ENCODE measurements around the gene PHGDH.
"Not testable (repeated sequence)": the region's sequence is repeated elsewhere in the genome, so short reads cannot be mapped to it uniquely, and the experiment has no call there.

The PHGDH gene

GRCh38 chr1:119700326-119700725 lies 11.4 kb upstream of the PHGDH start:
- no peak for DNase-seq (ENCODE audit: low read depth)

GRCh38 chr1:119701659-119702058 lies 10.1 kb upstream of the PHGDH start:
- DNase-seq (ENCODE audit: low read depth), result no peak

GRCh38 chr1:119702384-119702783 lies 9.3 kb upstream of the PHGDH start:
- DNase-seq (ENCODE audit: low read depth), result no peak

GRCh38 chr1:119703666-119704450 lies 7.9 kb upstream of the PHGDH start:
- no peak for DNase-seq (ENCODE audit: low read depth)

- not testable (repeated sequence) for DNase-seq (ENCODE audit: low read depth)
Measured at GRCh38 chr1:119706599-119706998, 5.1 kb upstream of the PHGDH start.

GRCh38 chr1:119711356-119711803 lies 354 bp upstream of the PHGDH start:
- DNase-seq (ENCODE audit: low read depth), result not testable (repeated sequence)

GRCh38 chr1:119712342-119713038 lies 756 bp downstream of the PHGDH start:
- DNase-seq (ENCODE audit: low read depth), result no peak

- no peak for DNase-seq (ENCODE audit: low read depth)
Measured at GRCh38 chr1:119713039-119713748, 1.5 kb downstream of the PHGDH start.

- no peak for DNase-seq (ENCODE audit: low read depth)
Measured at GRCh38 chr1:119713749-119714456, 2.2 kb downstream of the PHGDH start.

GRCh38 chr1:119714583-119714982 lies 2.8 kb downstream of the PHGDH start:
- DNase-seq (ENCODE audit: low read depth), result no peak

- DNase-seq (ENCODE audit: low read depth), result no peak
Measured at GRCh38 chr1:119715542-119715941, 3.8 kb downstream of the PHGDH start.

- no peak for DNase-seq (ENCODE audit: low read depth)
Measured at GRCh38 chr1:119718409-119718808, 6.7 kb downstream of the PHGDH start.

- DNase-seq (ENCODE audit: low read depth), result no peak
Measured at GRCh38 chr1:119718972-119719371, 7.2 kb downstream of the PHGDH start.

- DNase-seq (ENCODE audit: low read depth), result no peak
Measured at GRCh38 chr1:119720866-119721440, 9.2 kb downstream of the PHGDH start.

GRCh38 chr1:119721896-119722295 lies 10.2 kb downstream of the PHGDH start:
- DNase-seq (ENCODE audit: low read depth), result no peak

- DNase-seq (ENCODE audit: low read depth), result no peak
Measured at GRCh38 chr1:119724611-119725218, 13.0 kb downstream of the PHGDH start.

GRCh38 chr1:119725626-119726025 lies 13.9 kb downstream of the PHGDH start:
- DNase-seq (ENCODE audit: low read depth), result no peak

GRCh38 chr1:119727991-119728390 lies 16.3 kb downstream of the PHGDH start:
- DNase-seq (ENCODE audit: low read depth), result no peak

GRCh38 chr1:119729044-119729443 lies 17.3 kb downstream of the PHGDH start:
- no peak for DNase-seq (ENCODE audit: low read depth)

- DNase-seq (ENCODE audit: low read depth), result no peak
Measured at GRCh38 chr1:119731060-119731459, 19.3 kb downstream of the PHGDH start.

GRCh38 chr1:119731741-119732430 lies 20.2 kb downstream of the PHGDH start:
- no peak for DNase-seq (ENCODE audit: low read depth)
